Breast epithelium (tissue), 3 donors: ENCODE data around the gene TAOK2.

ENCODE experiments used
- CTCF ChIP-seq, 3 donors: fragments of 450-650 bp; IDR thresholded peaks; one replicate each; pipeline ENCODE4 v1.5.1; 2016 to 2017; ENCODE audit warnings: antibody characterized with exemption in 3 of 3, mild to moderate bottlenecking in 3 of 3, moderate library complexity in 3 of 3
- POLR2A ChIP-seq: fragments of 450-650 bp; IDR thresholded peaks from one replicate; pipeline ENCODE4 v1.6.1; 2016; ENCODE audit warnings: antibody characterized with exemption, mild to moderate bottlenecking, moderate library complexity
- POLR2AphosphoS5 ChIP-seq, 3 donors: sonication (generic); formaldehyde crosslinking; IDR thresholded peaks; one replicate each; pipeline ENCODE4 v1.6.1; 2017; ENCODE audit warnings: antibody characterized with exemption in 3 of 3

- TF ChIP-seq CTCF (IDR thresholded peaks at IDR 0.05) (no peak), POLR2A (no peak), POLR2AphosphoS5 (IDR thresholded peaks at IDR 0.05) (no peak)
These were observed 52.8 kb downstream of the TAOK2 start for GRCh38 chr16:30026449-30026848.
